Fibroblast of the aortic adventitia (primary cell): ENCODE results near the gene DCHS1. TPM values are rescaled to one million over a fixed set of nuclear protein-coding genes. Genes with fewer than 3 reads are reported as not detected.

ENCODE experiments used
- DNase-seq: peaks from one replicate; pipeline ENCODE4 v3.0.0-alpha.2; 2010; ENCODE audit warnings: low read depth
- H3K4me3 ChIP-seq: 2 replicates; pipeline ENCODE4 v1.5.1; 2011; ENCODE audit warnings: low read depth, mild to moderate bottlenecking, control low read depth, low read length, moderate library complexity
- total RNA-seq: library from RNA; depleted of rRNA; stranded (reverse); fragments of >200 nt; gene quantifications from 2 replicates; pipeline ENCODE4 v1.2.3, GENCODE V29; 2012; ENCODE audit warnings: low replicate concordance
- TF ChIP-seq, protein P1 (sequence below): IDR thresholded peaks from 2 replicates; pipeline ENCODE4 v1.5.1; 2011; ENCODE audit warnings: mild to moderate bottlenecking, low read length, control low read depth, inconsistent platforms; ENCODE audit not compliant: insufficient read depth

DCHS1 gene
- total RNA-seq, 1 donor, result 19.0 TPM

DNA sequence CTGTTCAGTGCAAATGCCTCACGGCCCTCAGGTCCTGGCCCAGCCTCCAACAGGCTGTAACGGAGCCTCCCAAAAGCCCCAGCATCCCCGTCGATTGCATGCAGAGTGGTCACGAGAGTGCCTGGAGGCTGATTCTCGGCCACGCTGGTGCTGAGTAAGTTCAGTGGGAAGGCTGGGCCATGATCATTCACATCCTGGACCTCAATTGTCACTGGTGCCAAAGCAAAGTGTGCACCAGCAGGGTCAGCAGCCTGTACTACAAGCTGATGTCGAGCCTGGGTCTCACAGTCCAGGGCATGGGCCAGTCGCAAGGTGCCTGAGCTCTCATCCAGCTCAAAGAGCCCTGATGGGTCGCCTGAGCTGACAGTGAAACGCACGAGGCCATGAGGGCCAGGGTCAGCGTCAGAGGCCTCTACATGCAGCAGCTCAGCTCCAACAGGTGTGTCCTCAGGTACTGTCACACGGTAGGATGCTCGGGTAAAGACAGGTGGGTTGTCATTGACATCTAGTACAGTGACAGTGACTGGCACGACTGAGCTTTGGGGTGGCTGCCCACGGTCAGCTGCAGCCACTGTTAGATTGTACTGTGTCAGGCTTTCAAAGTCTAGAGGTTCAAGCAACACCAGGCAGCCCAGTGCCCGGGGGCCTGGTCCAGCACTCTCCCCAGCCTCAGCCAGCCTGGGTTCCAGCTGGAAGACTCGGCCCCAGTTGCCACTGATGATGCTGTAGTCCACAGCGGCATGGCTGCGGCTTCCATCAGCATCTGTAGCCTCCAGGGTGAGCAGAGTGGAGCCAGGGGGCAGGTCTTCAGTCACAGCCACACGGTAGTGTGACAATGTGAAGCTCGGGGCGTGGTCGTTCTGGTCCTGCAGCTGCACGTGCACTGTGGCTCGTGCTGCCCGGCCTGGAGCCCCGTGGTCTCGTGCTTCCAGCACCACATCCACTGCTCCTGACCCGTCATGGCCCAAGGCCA lies 31.9 kb downstream of the DCHS1 start:
- TF ChIP-seq, protein P1, sequence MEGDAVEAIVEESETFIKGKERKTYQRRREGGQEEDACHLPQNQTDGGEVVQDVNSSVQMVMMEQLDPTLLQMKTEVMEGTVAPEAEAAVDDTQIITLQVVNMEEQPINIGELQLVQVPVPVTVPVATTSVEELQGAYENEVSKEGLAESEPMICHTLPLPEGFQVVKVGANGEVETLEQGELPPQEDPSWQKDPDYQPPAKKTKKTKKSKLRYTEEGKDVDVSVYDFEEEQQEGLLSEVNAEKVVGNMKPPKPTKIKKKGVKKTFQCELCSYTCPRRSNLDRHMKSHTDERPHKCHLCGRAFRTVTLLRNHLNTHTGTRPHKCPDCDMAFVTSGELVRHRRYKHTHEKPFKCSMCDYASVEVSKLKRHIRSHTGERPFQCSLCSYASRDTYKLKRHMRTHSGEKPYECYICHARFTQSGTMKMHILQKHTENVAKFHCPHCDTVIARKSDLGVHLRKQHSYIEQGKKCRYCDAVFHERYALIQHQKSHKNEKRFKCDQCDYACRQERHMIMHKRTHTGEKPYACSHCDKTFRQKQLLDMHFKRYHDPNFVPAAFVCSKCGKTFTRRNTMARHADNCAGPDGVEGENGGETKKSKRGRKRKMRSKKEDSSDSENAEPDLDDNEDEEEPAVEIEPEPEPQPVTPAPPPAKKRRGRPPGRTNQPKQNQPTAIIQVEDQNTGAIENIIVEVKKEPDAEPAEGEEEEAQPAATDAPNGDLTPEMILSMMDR, result no peak
- no peak overlapping the region for H3K4me3 ChIP-seq
- no peak for DNase-seq

DNA sequence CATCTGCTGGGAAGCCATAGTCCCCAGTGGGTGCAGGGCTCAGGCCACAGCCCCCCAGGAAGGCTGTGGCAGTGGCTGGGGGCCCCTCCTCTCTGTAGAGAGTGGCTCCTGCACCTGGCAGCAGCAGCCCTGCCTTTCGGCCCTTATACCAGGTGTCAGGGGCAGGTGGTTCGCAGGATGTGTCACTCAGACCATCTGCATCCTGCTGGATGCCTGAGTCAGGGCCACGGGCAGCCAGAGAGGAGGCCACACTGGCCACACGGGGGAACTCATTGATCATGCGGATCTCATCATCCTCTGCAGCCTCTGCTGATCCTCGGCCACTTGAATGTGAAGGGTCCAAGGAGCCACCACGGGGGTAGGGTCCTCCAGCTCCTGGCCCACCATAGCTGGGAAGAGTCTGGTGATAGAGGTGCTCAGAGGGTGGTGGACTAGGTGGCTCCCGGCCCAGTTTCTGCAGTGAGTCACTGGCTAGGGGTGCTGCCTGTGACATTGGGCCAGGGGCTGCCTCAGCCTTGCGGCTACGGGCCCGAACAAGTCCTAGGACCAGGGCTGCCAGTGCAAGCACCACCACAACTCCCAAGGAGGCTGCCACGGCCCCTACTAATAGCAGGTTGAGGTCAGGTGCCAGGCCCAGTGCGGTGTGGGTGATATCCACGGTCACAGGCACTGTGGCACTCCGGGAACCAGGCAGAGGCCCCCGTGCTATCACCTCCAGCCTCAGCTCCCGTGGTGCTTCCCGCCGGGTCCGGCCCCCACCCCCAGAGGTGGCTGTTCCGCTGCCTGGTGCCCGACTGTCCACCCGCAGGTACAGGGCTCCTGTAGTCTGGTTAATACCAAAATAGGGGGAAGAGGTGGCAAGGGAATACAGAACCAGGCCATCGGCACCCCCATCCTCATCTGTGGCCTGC lies 33.1 kb downstream of the DCHS1 start:
- TF ChIP-seq, protein P1, result no peak
- DNase-seq, result no peak
- H3K4me3 ChIP-seq, result no peak overlapping the region

DNA sequence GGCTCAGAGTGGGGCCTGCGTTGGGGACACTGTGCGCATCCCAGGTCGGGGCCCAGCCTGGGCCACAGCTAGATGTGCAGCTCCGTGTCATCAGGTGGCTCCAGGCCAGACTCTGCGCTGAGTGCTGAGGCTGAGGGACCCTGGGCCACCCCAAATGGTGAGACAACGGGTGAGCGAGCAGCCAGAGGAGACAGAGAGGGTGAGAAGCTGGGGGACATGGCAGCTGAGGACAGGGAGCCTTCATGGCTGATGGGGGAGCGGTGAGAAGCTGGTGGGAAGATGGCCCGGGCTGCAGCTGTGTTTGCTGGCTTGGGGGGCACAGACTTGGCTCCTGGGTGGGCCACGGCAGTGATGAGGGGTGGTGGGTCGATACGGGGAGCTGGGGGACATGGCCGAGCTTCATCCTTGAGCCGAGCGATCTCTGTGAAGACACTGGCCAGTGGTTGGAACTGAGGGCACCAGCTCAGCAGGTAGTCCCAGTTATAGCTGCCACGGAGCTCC lies 33.8 kb downstream of the DCHS1 start:
- DNase-seq, result no peak
- H3K4me3 ChIP-seq, result no peak overlapping the region
- TF ChIP-seq, protein P1, result no peak

DNA sequence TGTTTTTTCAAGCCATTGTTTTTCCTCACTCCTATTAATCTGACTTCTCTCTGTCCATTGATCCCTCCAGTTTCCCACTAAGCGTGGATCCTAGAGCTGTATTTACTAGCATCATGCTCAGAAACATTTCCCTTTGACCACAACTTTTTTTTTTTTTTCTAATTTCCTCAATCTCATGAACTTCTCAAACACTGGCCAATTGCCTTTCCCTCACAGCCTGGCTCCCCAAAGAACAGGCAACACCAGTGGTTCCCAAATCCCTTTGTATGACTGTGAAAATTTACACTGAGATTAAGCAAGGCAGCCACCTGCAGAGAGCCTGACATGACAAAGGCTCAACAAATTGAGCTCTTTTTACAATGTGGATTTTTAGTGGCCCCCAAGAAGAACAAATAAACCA lies 35.0 kb downstream of the DCHS1 start:
- TF ChIP-seq, protein P1, result no peak
- H3K4me3 ChIP-seq, result no peak overlapping the region
- DNase-seq, result no peak

DNA sequence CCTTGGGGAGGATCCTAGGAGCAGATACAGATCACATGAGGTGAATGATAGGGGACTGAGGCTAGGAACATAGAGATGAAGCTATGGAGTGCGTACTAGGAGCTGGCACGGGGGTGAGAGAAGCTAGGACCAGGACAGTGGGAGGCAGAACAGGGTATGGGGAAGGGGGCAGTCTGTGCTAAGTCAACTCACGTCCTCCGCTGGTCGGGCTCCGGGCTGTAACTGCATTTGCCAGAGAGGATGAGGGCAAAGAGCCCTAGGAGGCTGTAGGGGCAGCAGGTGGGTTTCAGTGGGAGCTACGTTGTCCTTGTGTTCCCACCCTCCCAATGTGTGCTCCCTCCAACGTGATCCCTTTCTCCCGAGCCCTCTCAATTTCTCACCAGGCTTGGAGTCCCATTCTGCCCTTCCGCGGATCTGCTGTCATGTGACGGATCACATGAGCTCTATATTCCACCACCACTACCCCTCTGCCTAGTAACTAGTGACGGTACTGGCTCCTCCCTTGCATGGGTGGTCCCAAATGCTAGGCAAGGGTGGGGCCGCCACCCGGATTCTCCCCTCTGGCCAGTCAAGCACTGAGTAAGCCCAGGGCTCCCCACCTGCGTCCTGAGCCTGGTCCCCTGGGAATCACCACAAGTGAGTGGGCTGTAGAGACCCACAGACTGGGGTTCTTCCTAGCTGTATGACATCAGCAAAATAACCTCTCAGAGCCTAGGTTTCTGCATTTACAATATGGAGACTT lies 36.4 kb downstream of the DCHS1 start, which contains the start of gene TPP1:
TSS of gene TPP1 (minus strand) at position 419 of the 742 bp plus-strand sequence. CDS start at position 397, 22 bp downstream.
- H3K4me3 ChIP-seq, result peak within 1 kb of the TSS; percentile 93
- peak; percentile 97 for DNase-seq
- TF ChIP-seq, protein P1, result no peak
